ENCODE data around the gene HOMEZ.
"Not testable (repeated sequence)": the region's sequence is repeated elsewhere in the genome, so short reads cannot be mapped to it uniquely, and the experiment has no call there.

HOMEZ gene

GRCh38 chr14:23286020-23286901 is at the start of gene HOMEZ:
TSS of gene HOMEZ (minus strand) at chr14:23286132. CDS start at chr14:23285952, 180 bp downstream.
- DNase-seq = peak; percentile 99

- no peak for DNase-seq
Observed at GRCh38 chr14:23335623-23336022, 49.7 kb upstream of the HOMEZ start.

DNA sequence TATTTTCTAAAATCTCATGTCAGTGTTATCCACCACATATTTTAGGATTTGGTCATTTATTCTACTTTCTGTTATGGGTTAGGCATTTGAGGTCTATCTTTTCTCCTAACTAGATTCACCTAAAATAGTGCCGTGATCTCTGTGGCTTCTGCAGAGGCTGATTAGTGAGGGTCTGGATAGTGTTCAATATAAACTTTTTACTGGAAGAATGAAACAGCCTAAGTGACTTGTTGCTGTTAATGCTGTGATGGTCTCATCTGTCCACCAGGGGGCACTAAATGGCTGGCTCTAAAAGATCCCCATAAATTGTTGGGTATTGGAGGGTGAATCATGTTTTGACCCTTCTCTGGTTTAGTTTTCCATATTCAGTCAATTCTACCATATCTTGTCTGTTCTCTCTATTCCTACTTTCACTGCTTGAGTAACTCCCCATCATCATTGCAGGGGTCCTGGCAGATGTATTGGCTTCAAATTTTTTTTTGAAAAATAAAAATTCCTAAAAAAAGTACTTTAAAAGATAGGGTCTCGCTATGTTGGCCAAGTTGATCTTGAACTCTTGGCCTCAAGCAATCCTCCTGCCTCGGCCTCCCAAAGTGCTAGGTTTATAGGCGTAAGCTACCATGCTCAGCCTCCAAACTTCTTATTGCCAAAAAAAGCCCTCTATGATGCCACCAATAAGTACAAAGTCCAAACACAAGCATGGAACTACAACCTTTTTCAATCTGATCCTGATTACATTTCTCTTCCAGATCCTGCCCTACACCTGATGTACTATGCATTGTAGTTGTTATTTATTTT is 42.2 kb upstream of the HOMEZ start:
- DNase-seq = peak; percentile 78

- no peak for DNase-seq
Observed at GRCh38 chr14:23326491-23327332, 40.8 kb upstream of the HOMEZ start.

GRCh38 chr14:23325746-23326145 is 39.8 kb upstream of the HOMEZ start:
- not testable (repeated sequence) for DNase-seq

DNA sequence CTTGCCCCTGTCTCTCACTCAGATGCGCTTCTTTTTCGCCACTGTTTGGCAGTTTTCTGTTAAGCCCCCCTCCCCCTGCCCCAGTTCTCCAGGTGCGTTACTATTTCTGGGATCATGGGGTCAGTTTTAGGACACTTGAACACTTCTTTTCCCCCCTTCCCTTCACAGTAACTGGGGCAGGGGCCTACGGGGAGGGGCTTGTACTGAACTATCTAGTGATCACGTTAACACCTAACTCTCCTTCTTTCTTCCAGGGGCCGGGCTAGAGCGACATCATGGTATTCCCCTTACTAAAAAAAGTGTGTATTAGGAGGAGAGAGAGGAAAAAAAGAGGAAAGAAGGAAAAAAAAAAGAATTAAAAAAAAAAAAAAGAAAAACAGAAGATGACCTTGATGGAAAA is 39.1 kb upstream of the HOMEZ start:
- DNase-seq = no peak

- no peak for DNase-seq
Observed at GRCh38 chr14:23324455-23324846, 38.5 kb upstream of the HOMEZ start.

DNA sequence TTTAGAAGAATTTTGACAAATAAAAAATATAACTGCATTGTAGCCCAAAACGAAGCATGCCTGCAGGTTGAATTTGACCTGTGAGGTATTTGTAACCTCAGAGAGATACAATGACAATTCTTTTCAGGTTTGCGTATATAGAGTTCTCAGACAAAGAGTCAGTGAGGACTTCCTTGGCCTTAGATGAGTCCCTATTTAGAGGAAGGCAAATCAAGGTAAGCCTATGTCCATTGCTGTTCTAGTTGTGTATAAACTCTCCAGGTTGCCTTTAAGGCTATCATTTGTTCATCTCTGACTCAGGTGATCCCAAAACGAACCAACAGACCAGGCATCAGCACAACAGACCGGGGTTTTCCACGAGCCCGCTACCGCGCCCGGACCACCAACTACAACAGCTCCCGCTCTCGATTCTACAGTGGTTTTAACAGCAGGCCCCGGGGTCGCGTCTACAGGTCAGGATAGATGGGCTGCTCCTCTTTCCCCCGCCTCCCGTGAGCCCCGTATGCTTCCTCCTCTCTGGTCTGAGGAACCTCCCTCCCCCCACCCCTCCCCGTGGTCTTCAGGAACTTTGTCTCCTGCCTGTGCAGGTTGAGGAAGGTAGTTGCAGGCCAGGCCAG is 38.0 kb upstream of the HOMEZ start:
- DNase-seq = no peak

- DNase-seq = no peak
Observed at GRCh38 chr14:23322568-23323517, 36.9 kb upstream of the HOMEZ start.

DNA sequence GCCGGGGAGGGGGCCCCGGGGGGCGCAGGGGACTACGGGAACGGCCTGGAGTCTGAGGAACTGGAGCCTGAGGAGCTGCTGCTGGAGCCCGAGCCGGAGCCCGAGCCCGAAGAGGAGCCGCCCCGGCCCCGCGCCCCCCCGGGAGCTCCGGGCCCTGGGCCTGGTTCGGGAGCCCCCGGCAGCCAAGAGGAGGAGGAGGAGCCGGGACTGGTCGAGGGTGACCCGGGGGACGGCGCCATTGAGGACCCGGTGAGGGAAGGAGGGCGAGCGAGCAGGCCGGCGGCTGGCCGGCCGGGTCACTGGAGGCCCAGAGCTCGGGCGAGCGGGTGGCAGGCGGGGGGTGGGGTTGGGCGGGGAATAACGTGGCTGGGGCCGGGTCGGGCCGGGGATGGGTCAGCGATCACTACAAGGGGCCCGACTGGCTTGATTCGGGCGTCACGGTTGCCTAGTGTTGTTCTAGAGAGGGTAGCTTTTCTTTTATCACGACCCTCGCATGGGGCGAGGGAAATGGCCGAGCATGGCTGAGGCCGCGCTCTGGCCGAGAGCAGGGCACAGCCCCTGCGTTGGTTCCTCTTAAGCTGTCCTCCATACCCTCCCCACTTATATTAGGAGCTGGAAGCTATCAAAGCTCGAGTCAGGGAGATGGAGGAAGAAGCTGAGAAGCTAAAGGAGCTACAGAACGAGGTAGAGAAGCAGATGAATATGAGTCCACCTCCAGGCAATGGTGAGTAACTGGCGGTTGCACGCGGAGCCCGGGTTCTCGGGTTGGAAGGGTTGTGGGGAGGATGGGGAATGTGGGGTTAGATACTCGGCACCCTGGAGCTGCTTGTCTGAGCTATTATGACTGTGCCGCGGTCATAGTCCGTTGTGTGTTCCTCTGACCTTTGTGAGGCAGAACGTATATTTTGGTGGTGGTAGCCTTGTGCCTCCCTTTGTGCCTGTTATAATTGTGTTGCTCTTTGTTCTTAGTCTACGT is 35.9 kb upstream of the HOMEZ start:
- DNase-seq = peak; percentile 65

- peak; percentile 100 for DNase-seq
Observed at GRCh38 chr14:23320584-23321571, 34.9 kb upstream of the HOMEZ start, which contains the start of gene PABPN1. TSS of gene PABPN1 (plus strand) at chr14:23321457. CDS start at chr14:23321470, 13 bp downstream.

GRCh38 chr14:23319746-23320583 is 34.0 kb upstream of the HOMEZ start:
- DNase-seq = no peak

DNA sequence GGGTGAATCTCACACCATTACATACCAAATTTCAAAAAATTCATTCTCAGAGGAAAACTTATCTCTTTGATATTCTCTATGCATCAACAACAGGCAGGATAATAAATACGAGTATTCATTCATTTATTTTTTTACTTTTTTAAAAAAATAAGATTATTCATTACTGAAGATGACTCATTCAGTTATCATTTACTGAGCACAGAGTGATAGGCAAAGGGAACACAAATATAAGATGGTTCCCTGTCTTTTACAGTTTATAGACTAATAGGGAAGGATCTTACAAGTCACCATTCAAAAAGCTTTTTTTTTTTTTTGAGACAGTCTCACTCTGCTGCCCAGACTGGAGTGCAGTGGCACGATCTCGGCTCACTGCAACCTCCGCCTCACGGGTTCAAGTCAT is 30.4 kb upstream of the HOMEZ start:
- no peak for DNase-seq

GRCh38 chr14:23310546-23310945 is 24.6 kb upstream of the HOMEZ start:
- DNase-seq = no peak

GRCh38 chr14:23308721-23309445 is 23.0 kb upstream of the HOMEZ start:
- no peak for DNase-seq

GRCh38 chr14:23307687-23308644 is 22.0 kb upstream of the HOMEZ start:
- DNase-seq = no peak
